K562 (cell line): ENCODE results near the gene NR0B2. TPM values are rescaled to one million over a fixed set of nuclear protein-coding genes. Genes with fewer than 3 reads are reported as not detected.

ENCODE experiments used
- CAMTA2 ChIP-seq: fragments of 250-450 bp; sonication (Bioruptor Pico); conservative IDR thresholded peaks from 2 replicates; pipeline ENCODE4 v1.5.1; 2022
- CCAR2 ChIP-seq: fragments of 200-400 bp; formaldehyde crosslinking; IDR thresholded peaks from 2 replicates; pipeline ENCODE4 v1.6.1; 2017; ENCODE audit warnings: mild to moderate bottlenecking, low read depth, low read length
- DACH1 ChIP-seq: fragments of 450-650 bp; IDR thresholded peaks from 2 replicates; pipeline ENCODE4 v1.6.1; 2018; ENCODE audit not compliant: partially characterized antibody
- ETS1 ChIP-seq: conservative IDR thresholded peaks from 2 replicates; pipeline ENCODE4 v1.6.1; 2011; ENCODE audit warnings: low read depth, mild to moderate bottlenecking, low read length; ENCODE audit not compliant: control insufficient read depth
- FOXK1 ChIP-seq: sonication (generic); formaldehyde crosslinking; IDR thresholded peaks from 2 replicates; pipeline ENCODE4 v1.8.0; 2022; ENCODE audit warnings: missing genetic modification reagents, mild to moderate bottlenecking, borderline replicate concordance
- FOXP1 ChIP-seq: sonication (generic); formaldehyde crosslinking; IDR thresholded peaks from 2 replicates; pipeline ENCODE4 v1.8.0; 2022; ENCODE audit warnings: mild to moderate bottlenecking, missing genetic modification reagents
- GTF2E2 ChIP-seq: fragments of 200-800 bp; sonication (Bioruptor generic); IDR thresholded peaks from 2 replicates; pipeline ENCODE4 v1.6.1; 2016; ENCODE audit warnings: missing genetic modification characterization, missing compliant biosample characterization
- HCFC1 ChIP-seq: IDR thresholded peaks from 2 replicates; pipeline ENCODE4 v1.6.1; 2012; ENCODE audit warnings: low read depth, low read length, improper control_type of control experiment
- MAFF ChIP-seq: IDR thresholded peaks from 2 replicates; pipeline ENCODE4 v1.6.1; 2012; ENCODE audit warnings: low read length, improper control_type of control experiment
- NCOA2 ChIP-seq, 2 experiments: fragments of 450-650 bp; IDR thresholded peaks; 2 replicates each; pipeline ENCODE4 v1.6.1; 2018; ENCODE audit warnings: mild to moderate bottlenecking in 2 of 2, moderate library complexity in 1 of 2; ENCODE audit not compliant: partially characterized antibody in 2 of 2
- NR2C1 ChIP-seq, 2 experiments: fragments of 450-650 bp; IDR thresholded peaks; 2 replicates each; pipeline ENCODE4 v1.6.1; 2017; ENCODE audit warnings: mild to moderate bottlenecking in 2 of 2, antibody characterized with exemption in 1 of 2, inconsistent platforms in 1 of 2, missing compliant biosample characterization in 1 of 2, missing genetic modification characterization in 1 of 2
- POLR2G ChIP-seq: fragments of 200-400 bp; formaldehyde crosslinking; IDR thresholded peaks from 2 replicates; pipeline ENCODE4 v1.6.1; 2017; ENCODE audit warnings: low read depth, mild to moderate bottlenecking, antibody characterized with exemption, low read length, moderate library complexity
- RFX7 ChIP-seq: fragments of 250-450 bp; sonication (Bioruptor Pico); IDR thresholded peaks from 2 replicates; pipeline ENCODE4 v1.5.1; 2021; ENCODE audit warnings: mild to moderate bottlenecking
- SLC30A9 ChIP-seq: fragments of 250-450 bp; sonication (Bioruptor Pico); IDR thresholded peaks from 2 replicates; pipeline ENCODE4 v1.8.0; 2022; ENCODE audit warnings: mild to moderate bottlenecking, moderate library complexity
- SMARCA5 ChIP-seq: fragments of 450-650 bp; IDR thresholded peaks from 2 replicates; pipeline ENCODE4 v1.6.1; 2016
- ZFPM2 ChIP-seq: fragments of 250-450 bp; sonication (Bioruptor Pico); IDR thresholded peaks from 2 replicates; pipeline ENCODE4 v1.5.1; 2022; ENCODE audit warnings: mild to moderate bottlenecking
- ZNF134 ChIP-seq: fragments of 250-450 bp; sonication (Bioruptor Pico); conservative IDR thresholded peaks from 2 replicates; pipeline ENCODE4 v1.4.0; 2020
- ZNF77 ChIP-seq: fragments of 250-450 bp; sonication (Bioruptor Pico); IDR thresholded peaks from 2 replicates; pipeline ENCODE4 v1.5.0; 2020
- polyA plus RNA-seq, 8 experiments: library from polyadenylated mRNA; depleted of rRNA in 4 of 8; stranded (reverse) in 5 of 8; unstranded in 3 of 8; fragments of >200 nt; fragmentation: Nextera tagmentation in 2 of 8; fragmentation: Illumina TruSeq in 1 of 8; extraction: Ambion mirVana in 2 of 8; extraction: Trizol in 1 of 8; gene quantifications; 2 replicates each; pipeline versions ENCODE4 v1.2.1 to v1.2.3, GENCODE V29; 2011 to 2014; ENCODE audit warnings: inconsistent platforms in 1 of 8, missing spikeins in 1 of 8
- total RNA-seq, 7 experiments: library from RNA; depleted of rRNA in 6 of 7; stranded (reverse); fragments of >200 nt in 6 of 7; fragmentation: Illumina TruSeq in 2 of 7; extraction: Trizol in 2 of 7; gene quantifications; 2 replicates each; pipeline versions ENCODE4 v1.2.1 to v1.2.3, GENCODE V29; 2011 to 2021; ENCODE audit warnings: low replicate concordance in 1 of 7
- TF ChIP-seq, protein P1 (sequence below), 2 experiments: IDR thresholded peaks; 2 replicates each; pipeline ENCODE4 v1.6.1; 2012; ENCODE audit warnings: improper control_type of control experiment in 2 of 2, low read depth in 2 of 2, low read length in 2 of 2, borderline replicate concordance in 1 of 2
- TF ChIP-seq, protein P2 (sequence below), 3 experiments: fragments of 200-800 bp in 1 of 3; fragments of 250-450 bp in 1 of 3; fragments of 450-650 bp in 1 of 3; sonication (Bioruptor Pico) in 1 of 3; sonication (Bioruptor generic) in 1 of 3; formaldehyde crosslinking in 1 of 3; IDR thresholded peaks; 2 replicates each; pipeline versions ENCODE4 v1.6.1 to v1.8.0; 2016 to 2022; ENCODE audit warnings: mild to moderate bottlenecking in 2 of 3, missing genetic modification characterization in 2 of 3, missing compliant biosample characterization in 1 of 3, moderate library complexity in 1 of 3

Gene NR0B2
- total and polyA plus RNA-seq, 9 of the 15 experiments (the other 6 are each of a cell fraction or from before 2014, with no cell fraction given), result not detected

- TF ChIP-seq DACH1 (no peak), SMARCA5 (no peak), POLR2G (peak; percentile 97), GTF2E2 (tag) (no peak), HCFC1 (peak; percentile 55), FOXP1 (CRISPR knock-in tag) (no peak), CCAR2 (no peak), ZNF134 (CRISPR knock-in tag) (no peak), ZFPM2 (CRISPR knock-in tag) (0 out of 2 replicates have a peak, but pooled peaks have one; percentile 41), RFX7 (CRISPR knock-in tag) (0 out of 2 replicates have a peak, but pooled peaks have one; percentile 68), ETS1 (peak; percentile 81), CAMTA2 (CRISPR knock-in tag) (0 out of 2 replicates have a peak, but pooled peaks have one; percentile 76), ZNF77 (CRISPR knock-in tag) (no peak), FOXK1 (CRISPR knock-in tag) (peak; percentile 89; the same call in 1 of the 2 replicates), MAFF (no peak), NR2C1 (IDR thresholded peaks at IDR 0.05) (no peak), NR2C1 (tag; IDR thresholded peaks at IDR 0.05) (peak; percentile 26; the same call in 1 of the 2 replicates), SLC30A9 (CRISPR knock-in tag) (no peak), NCOA2 (IDR thresholded peaks at IDR 0.05; ENCODE audit: partially characterized antibody in 2 of 2) (no peak)
- TF ChIP-seq, protein P1, sequence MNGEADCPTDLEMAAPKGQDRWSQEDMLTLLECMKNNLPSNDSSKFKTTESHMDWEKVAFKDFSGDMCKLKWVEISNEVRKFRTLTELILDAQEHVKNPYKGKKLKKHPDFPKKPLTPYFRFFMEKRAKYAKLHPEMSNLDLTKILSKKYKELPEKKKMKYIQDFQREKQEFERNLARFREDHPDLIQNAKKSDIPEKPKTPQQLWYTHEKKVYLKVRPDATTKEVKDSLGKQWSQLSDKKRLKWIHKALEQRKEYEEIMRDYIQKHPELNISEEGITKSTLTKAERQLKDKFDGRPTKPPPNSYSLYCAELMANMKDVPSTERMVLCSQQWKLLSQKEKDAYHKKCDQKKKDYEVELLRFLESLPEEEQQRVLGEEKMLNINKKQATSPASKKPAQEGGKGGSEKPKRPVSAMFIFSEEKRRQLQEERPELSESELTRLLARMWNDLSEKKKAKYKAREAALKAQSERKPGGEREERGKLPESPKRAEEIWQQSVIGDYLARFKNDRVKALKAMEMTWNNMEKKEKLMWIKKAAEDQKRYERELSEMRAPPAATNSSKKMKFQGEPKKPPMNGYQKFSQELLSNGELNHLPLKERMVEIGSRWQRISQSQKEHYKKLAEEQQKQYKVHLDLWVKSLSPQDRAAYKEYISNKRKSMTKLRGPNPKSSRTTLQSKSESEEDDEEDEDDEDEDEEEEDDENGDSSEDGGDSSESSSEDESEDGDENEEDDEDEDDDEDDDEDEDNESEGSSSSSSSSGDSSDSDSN (IDR thresholded peaks at IDR 0.05; ENCODE audit: borderline replicate concordance in 1 of 2, low read depth in 2 of 2, low read length in 2 of 2), result no peak
- TF ChIP-seq, protein P2, sequence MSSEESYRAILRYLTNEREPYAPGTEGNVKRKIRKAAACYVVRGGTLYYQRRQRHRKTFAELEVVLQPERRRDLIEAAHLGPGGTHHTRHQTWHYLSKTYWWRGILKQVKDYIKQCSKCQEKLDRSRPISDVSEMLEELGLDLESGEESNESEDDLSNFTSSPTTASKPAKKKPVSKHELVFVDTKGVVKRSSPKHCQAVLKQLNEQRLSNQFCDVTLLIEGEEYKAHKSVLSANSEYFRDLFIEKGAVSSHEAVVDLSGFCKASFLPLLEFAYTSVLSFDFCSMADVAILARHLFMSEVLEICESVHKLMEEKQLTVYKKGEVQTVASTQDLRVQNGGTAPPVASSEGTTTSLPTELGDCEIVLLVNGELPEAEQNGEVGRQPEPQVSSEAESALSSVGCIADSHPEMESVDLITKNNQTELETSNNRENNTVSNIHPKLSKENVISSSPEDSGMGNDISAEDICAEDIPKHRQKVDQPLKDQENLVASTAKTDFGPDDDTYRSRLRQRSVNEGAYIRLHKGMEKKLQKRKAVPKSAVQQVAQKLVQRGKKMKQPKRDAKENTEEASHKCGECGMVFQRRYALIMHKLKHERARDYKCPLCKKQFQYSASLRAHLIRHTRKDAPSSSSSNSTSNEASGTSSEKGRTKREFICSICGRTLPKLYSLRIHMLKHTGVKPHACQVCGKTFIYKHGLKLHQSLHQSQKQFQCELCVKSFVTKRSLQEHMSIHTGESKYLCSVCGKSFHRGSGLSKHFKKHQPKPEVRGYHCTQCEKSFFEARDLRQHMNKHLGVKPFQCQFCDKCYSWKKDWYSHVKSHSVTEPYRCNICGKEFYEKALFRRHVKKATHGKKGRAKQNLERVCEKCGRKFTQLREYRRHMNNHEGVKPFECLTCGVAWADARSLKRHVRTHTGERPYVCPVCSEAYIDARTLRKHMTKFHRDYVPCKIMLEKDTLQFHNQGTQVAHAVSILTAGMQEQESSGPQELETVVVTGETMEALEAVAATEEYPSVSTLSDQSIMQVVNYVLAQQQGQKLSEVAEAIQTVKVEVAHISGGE (CRISPR knock-in tag; IDR thresholded peaks at IDR 0.05), result peak in 2 of 3 experiments; percentile 54 to 87; a peak in 4 of 6 replicates
These were observed 8.0 kb upstream of the NR0B2 start, which contains the start of gene NUDC (continued) for GRCh38 chr1:26921540-26922430.
